ENCODE results near the gene IPO11.

Gene IPO11

DNA sequence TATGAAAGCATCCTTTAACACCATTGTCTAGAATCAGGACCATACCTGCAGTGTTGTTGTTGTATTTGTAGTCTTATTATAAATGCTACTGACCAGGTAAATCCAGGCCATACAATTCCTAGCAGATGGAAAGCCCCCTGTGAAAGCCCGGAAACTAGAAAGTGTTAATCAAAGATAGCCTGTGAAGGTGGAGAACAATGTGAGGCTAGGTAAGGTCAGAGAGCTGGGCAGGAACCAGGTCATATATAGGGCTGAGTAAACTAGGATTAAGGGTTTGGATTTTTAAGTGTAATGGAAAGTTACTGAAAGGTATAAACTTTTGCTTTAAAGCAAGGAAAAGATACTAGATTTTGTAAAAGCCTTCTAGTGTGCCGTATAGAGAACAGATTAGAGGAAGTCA, 172.7 kb downstream of the IPO11 start:
- Histone ChIP-seq H3K4me3 (ENCODE audit: low read length) (no peak overlapping the region), H3K9ac (ENCODE audit: low read depth, low read length) (no peak overlapping the region), H3K4me1 (ENCODE audit: insufficient read depth, low read length) (peaks cover 4% of the 10 kb centered on the region; the same call in 1 of the 2 replicates), H3K9me3 (ENCODE audit: insufficient read depth, low read depth, low read length) (no peaks in the 10 kb centered on the region), H3K27me3 (ENCODE audit: insufficient read depth, low read length) (no peaks in the 10 kb centered on the region), H3K36me3 (ENCODE audit: insufficient read depth, low read length) (peaks cover 10% of the 10 kb centered on the region), H3K27ac (ENCODE audit: low read depth, low read length) (no peak overlapping the region)
- WGBS = 89% methylated on average over 2 of the region's 2 CpGs

DNA sequence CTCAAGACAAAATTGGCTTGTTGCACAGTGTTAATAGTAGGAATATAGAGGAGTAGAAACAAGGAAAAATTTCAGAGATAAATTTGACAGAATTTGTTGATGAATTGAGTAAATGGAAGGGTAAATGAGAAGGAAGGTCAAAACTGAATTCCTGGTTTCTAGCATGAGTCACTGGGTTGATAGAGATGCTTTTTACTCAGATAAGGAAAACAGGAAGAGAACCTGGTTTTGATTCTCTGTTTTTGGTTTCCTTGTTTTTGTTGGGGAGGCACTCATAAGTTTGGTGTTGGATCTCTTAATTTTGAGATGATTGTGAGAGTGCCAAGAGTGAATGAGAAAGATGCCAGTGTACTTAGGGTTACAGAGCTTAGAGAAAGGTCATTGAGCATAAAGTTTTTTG, 173.2 kb downstream of the IPO11 start:
- H3K27ac ChIP-seq (ENCODE audit: low read depth, low read length) = no peak overlapping the region
- H3K4me1 ChIP-seq (ENCODE audit: insufficient read depth, low read length) = peaks cover 4% of the 10 kb centered on the region; the same call in 1 of the 2 replicates
- peaks cover 6% of the 10 kb centered on the region; the same call in 1 of the 2 replicates for H3K36me3 ChIP-seq (ENCODE audit: insufficient read depth, low read length)
- H3K9ac ChIP-seq (ENCODE audit: low read depth, low read length) = no peak overlapping the region
- no peak overlapping the region for H3K4me3 ChIP-seq (ENCODE audit: low read length)
- no peaks in the 10 kb centered on the region for H3K9me3 ChIP-seq (ENCODE audit: insufficient read depth, low read depth, low read length)
- H3K27me3 ChIP-seq (ENCODE audit: insufficient read depth, low read length) = no peaks in the 10 kb centered on the region

GRCh38 chr5:62587737-62588136, 175.2 kb downstream of the IPO11 start:
- no peak overlapping the region for H3K9ac ChIP-seq (ENCODE audit: low read depth, low read length)
- 95% methylated on average over 3 of the region's 3 CpGs for WGBS
- H3K9me3 ChIP-seq (ENCODE audit: insufficient read depth, low read depth, low read length) = no peaks in the 10 kb centered on the region
- H3K4me3 ChIP-seq (ENCODE audit: low read length) = no peak overlapping the region
- H3K27ac ChIP-seq (ENCODE audit: low read depth, low read length) = no peak overlapping the region
- peaks cover 14% of the 10 kb centered on the region for H3K36me3 ChIP-seq (ENCODE audit: insufficient read depth, low read length)
- peaks cover 4% of the 10 kb centered on the region; the same call in 1 of the 2 replicates for H3K4me1 ChIP-seq (ENCODE audit: insufficient read depth, low read length)
- H3K27me3 ChIP-seq (ENCODE audit: insufficient read depth, low read length) = no peaks in the 10 kb centered on the region

- no peaks in the 10 kb centered on the region for H3K27me3 ChIP-seq (ENCODE audit: insufficient read depth, low read length)
- H3K27ac ChIP-seq (ENCODE audit: low read depth, low read length) = no peak overlapping the region
- H3K4me1 ChIP-seq (ENCODE audit: insufficient read depth, low read length) = peaks cover 5% of the 10 kb centered on the region; the same call in 1 of the 2 replicates
- WGBS = 92% methylated on average over 4 of the region's 4 CpGs
- H3K4me3 ChIP-seq (ENCODE audit: low read length) = no peak overlapping the region
- no peak overlapping the region for H3K9ac ChIP-seq (ENCODE audit: low read depth, low read length)
- peaks cover 19% of the 10 kb centered on the region for H3K36me3 ChIP-seq (ENCODE audit: insufficient read depth, low read length)
- no peaks in the 10 kb centered on the region for H3K9me3 ChIP-seq (ENCODE audit: insufficient read depth, low read depth, low read length)
Measured at GRCh38 chr5:62588668-62589067, 176.1 kb downstream of the IPO11 start.

DNA sequence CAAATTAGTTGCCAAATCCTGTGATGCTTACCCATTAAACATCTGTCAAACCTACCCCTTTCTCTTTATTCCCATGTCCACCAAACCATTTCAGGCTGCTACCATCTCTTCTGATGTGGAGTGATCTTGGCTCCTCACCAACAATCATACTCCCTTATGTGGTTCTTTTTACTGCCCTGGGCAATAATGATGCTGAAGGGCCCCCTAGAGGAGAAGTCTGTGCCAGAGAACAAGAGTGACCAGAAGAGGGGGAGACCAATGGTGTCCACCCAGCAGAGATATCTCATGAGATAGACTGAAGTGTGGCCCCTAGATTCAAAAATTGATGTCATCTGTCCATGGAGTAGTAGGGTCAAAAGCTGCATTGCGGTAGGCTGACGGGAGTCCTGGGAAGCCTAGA, 176.9 kb downstream of the IPO11 start:
- no peaks in the 10 kb centered on the region for H3K9me3 ChIP-seq (ENCODE audit: insufficient read depth, low read depth, low read length)
- H3K4me3 ChIP-seq (ENCODE audit: low read length) = no peak overlapping the region
- no peak overlapping the region for H3K9ac ChIP-seq (ENCODE audit: low read depth, low read length)
- H3K27me3 ChIP-seq (ENCODE audit: insufficient read depth, low read length) = no peaks in the 10 kb centered on the region
- 93% methylated on average over 2 of the region's 2 CpGs for WGBS
- no peak overlapping the region for H3K27ac ChIP-seq (ENCODE audit: low read depth, low read length)
- peaks cover 21% of the 10 kb centered on the region for H3K36me3 ChIP-seq (ENCODE audit: insufficient read depth, low read length)
- peaks cover 12% of the 10 kb centered on the region for H3K4me1 ChIP-seq (ENCODE audit: insufficient read depth, low read length)

GRCh38 chr5:62590387-62590786, 177.8 kb downstream of the IPO11 start:
- no peaks in the 10 kb centered on the region for H3K9me3 ChIP-seq (ENCODE audit: insufficient read depth, low read depth, low read length)
- peaks cover 21% of the 10 kb centered on the region for H3K36me3 ChIP-seq (ENCODE audit: insufficient read depth, low read length)
- no peaks in the 10 kb centered on the region for H3K27me3 ChIP-seq (ENCODE audit: insufficient read depth, low read length)
- WGBS = 93% methylated on average over 1 of the region's 2 CpGs
- no peak overlapping the region for H3K27ac ChIP-seq (ENCODE audit: low read depth, low read length)
- H3K4me1 ChIP-seq (ENCODE audit: insufficient read depth, low read length) = peaks cover 14% of the 10 kb centered on the region
- H3K9ac ChIP-seq (ENCODE audit: low read depth, low read length) = no peak overlapping the region
- no peak overlapping the region for H3K4me3 ChIP-seq (ENCODE audit: low read length)

GRCh38 chr5:62592558-62592957, 180.0 kb downstream of the IPO11 start:
- Histone ChIP-seq H3K4me1 (ENCODE audit: insufficient read depth, low read length) (peaks cover 12% of the 10 kb centered on the region; the same call in 1 of the 2 replicates), H3K27ac (ENCODE audit: low read depth, low read length) (no peak overlapping the region)

GRCh38 chr5:62593331-62593730, 180.8 kb downstream of the IPO11 start:
- Histone ChIP-seq H3K27ac (ENCODE audit: low read depth, low read length) (no peak overlapping the region), H3K4me1 (ENCODE audit: insufficient read depth, low read length) (peaks cover 12% of the 10 kb centered on the region; the same call in 1 of the 2 replicates), H3K36me3 (ENCODE audit: insufficient read depth, low read length) (peaks cover 18% of the 10 kb centered on the region), H3K4me3 (ENCODE audit: low read length) (no peak overlapping the region), H3K9me3 (ENCODE audit: insufficient read depth, low read depth, low read length) (no peaks in the 10 kb centered on the region), H3K27me3 (ENCODE audit: insufficient read depth, low read length) (no peaks in the 10 kb centered on the region), H3K9ac (ENCODE audit: low read depth, low read length) (no peak overlapping the region)
- 100% methylated on average over 1 of the region's 1 CpG for WGBS

More at GRCh38 chr5:62592558-62592957, 180.0 kb downstream of the IPO11 start:
- WGBS = 93% methylated on average over 8 of the region's 8 CpGs
- Histone ChIP-seq H3K4me3 (ENCODE audit: low read length) (no peak overlapping the region), H3K9ac (ENCODE audit: low read depth, low read length) (no peak overlapping the region), H3K27me3 (ENCODE audit: insufficient read depth, low read length) (no peaks in the 10 kb centered on the region), H3K9me3 (ENCODE audit: insufficient read depth, low read depth, low read length) (no peaks in the 10 kb centered on the region), H3K36me3 (ENCODE audit: insufficient read depth, low read length) (peaks cover 18% of the 10 kb centered on the region)

DNA sequence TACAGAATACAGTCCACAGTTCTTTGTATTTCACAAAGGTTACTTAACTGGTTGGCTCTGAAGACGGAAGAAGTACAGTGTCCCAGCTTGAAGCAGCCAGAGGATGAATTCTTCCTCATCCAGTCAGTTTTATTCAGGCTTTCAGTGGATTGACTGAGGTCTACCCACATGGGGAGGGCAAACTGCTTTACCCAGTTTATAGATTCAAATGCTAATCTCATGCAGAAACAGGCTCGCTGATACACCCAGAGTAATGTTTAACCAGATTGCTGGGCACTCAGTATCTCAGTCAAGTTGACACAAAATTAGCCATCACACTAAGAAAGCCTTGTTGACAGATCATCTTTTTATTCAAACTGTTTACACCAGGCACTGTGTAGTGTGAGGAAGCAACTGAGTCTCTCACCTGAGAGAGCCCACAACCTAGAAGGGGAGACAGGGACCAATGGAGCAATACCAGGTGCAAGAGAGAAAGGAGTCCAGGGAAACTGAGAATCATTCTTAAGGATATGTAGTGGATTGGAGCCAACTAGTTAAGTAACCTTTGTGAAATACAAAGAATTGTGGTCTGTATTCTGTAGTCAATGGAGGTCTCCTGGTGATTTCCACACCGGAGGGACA, 181.9 kb downstream of the IPO11 start:
- H3K4me1 ChIP-seq (ENCODE audit: insufficient read depth, low read length) = peaks cover 12% of the 10 kb centered on the region; the same call in 1 of the 2 replicates
- WGBS = 75% methylated on average over 3 of the region's 3 CpGs
- H3K27ac ChIP-seq (ENCODE audit: low read depth, low read length) = no peak overlapping the region
- H3K36me3 ChIP-seq (ENCODE audit: insufficient read depth, low read length) = peaks cover 18% of the 10 kb centered on the region
- H3K9me3 ChIP-seq (ENCODE audit: insufficient read depth, low read depth, low read length) = no peaks in the 10 kb centered on the region
- H3K9ac ChIP-seq (ENCODE audit: low read depth, low read length) = no peak overlapping the region
- no peak overlapping the region for H3K4me3 ChIP-seq (ENCODE audit: low read length)
- no peaks in the 10 kb centered on the region for H3K27me3 ChIP-seq (ENCODE audit: insufficient read depth, low read length)

- 100% methylated on average over 1 of the region's 1 CpG for WGBS
- H3K9me3 ChIP-seq (ENCODE audit: insufficient read depth, low read depth, low read length) = no peaks in the 10 kb centered on the region
- H3K27ac ChIP-seq (ENCODE audit: low read depth, low read length) = no peak overlapping the region
- H3K9ac ChIP-seq (ENCODE audit: low read depth, low read length) = no peak overlapping the region
- H3K36me3 ChIP-seq (ENCODE audit: insufficient read depth, low read length) = peaks cover 14% of the 10 kb centered on the region
- peaks cover 12% of the 10 kb centered on the region; the same call in 1 of the 2 replicates for H3K4me1 ChIP-seq (ENCODE audit: insufficient read depth, low read length)
- no peaks in the 10 kb centered on the region for H3K27me3 ChIP-seq (ENCODE audit: insufficient read depth, low read length)
- H3K4me3 ChIP-seq (ENCODE audit: low read length) = no peak overlapping the region
Measured at GRCh38 chr5:62596096-62596495, 183.5 kb downstream of the IPO11 start.

DNA sequence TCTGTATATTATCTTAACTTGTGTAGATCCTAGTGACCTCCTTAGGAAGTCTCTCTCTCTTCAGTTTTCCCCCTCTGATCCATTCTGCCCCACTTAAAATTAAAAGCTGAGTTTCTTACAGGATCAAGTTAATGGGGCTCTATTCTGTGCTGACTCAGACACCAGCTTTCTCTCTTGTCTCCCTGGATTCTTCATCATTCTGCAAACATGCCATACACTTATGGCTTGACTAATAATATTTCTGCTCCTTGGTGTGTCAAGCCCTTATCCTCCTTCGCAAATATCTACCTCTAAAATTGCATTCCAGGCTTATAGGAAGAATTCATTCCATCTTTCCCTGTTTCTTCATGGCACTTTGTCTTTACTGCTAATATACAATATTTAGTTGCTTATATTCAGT, 184.1 kb downstream of the IPO11 start:
- WGBS = 94% methylated on average over 1 of the region's 1 CpG
- H3K4me3 ChIP-seq (ENCODE audit: low read length) = no peak overlapping the region
- peaks cover 10% of the 10 kb centered on the region for H3K36me3 ChIP-seq (ENCODE audit: insufficient read depth, low read length)
- no peaks in the 10 kb centered on the region for H3K9me3 ChIP-seq (ENCODE audit: insufficient read depth, low read depth, low read length)
- H3K27ac ChIP-seq (ENCODE audit: low read depth, low read length) = no peak overlapping the region
- no peak overlapping the region for H3K9ac ChIP-seq (ENCODE audit: low read depth, low read length)
- no peaks in the 10 kb centered on the region for H3K27me3 ChIP-seq (ENCODE audit: insufficient read depth, low read length)
- H3K4me1 ChIP-seq (ENCODE audit: insufficient read depth, low read length) = peaks cover 12% of the 10 kb centered on the region; the same call in 1 of the 2 replicates
